C4-2B (cell line): ENCODE data around the gene PCNX1.

Experiments
- ZFX ChIP-seq: fragments of 450-650 bp; IDR thresholded peaks from 2 replicates; pipeline ENCODE4 v1.6.1; 2017
- TF ChIP-seq, protein P1 (sequence below): fragments of 450-650 bp; conservative IDR thresholded peaks from 2 replicates; pipeline ENCODE4 v1.5.1; 2017; ENCODE audit warnings: mild to moderate bottlenecking

DNA sequence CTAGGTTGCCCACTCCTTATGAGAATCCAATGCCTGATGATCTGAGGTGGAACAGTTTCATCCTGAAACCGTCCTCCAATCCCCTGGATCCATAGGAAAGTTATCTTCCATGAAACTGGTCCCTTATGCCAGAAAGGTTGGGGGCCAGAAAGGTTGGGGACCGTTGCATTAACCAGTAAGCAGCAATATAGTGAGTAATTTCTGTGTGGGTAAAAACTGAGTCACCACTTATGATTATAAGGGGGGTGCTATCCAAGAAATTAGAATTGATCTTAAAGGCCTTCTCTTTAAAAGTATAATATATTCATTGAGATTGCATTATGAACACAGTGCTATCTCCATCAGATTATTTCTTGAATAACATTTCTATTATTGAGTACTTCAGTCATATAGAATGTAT, 97.2 kb downstream of the PCNX1 start:
- TF ChIP-seq, protein P1, sequence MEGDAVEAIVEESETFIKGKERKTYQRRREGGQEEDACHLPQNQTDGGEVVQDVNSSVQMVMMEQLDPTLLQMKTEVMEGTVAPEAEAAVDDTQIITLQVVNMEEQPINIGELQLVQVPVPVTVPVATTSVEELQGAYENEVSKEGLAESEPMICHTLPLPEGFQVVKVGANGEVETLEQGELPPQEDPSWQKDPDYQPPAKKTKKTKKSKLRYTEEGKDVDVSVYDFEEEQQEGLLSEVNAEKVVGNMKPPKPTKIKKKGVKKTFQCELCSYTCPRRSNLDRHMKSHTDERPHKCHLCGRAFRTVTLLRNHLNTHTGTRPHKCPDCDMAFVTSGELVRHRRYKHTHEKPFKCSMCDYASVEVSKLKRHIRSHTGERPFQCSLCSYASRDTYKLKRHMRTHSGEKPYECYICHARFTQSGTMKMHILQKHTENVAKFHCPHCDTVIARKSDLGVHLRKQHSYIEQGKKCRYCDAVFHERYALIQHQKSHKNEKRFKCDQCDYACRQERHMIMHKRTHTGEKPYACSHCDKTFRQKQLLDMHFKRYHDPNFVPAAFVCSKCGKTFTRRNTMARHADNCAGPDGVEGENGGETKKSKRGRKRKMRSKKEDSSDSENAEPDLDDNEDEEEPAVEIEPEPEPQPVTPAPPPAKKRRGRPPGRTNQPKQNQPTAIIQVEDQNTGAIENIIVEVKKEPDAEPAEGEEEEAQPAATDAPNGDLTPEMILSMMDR = no peak
- TF ChIP-seq ZFX = no peak
